ENCODE measurements around the gene AFMID. TPM values are rescaled to one million over a fixed set of nuclear protein-coding genes. Genes with fewer than 3 reads are reported as not detected.

AFMID gene
- polyA plus RNA-seq, 10 donors: 28.3 to 39.5 (median 32.1) TPM

- DNase-seq: peak in 2 of 3 donors; percentile 68 to 78
Observed at GRCh38 chr17:78176548-78177025, 10.6 kb upstream of the AFMID start.

DNA sequence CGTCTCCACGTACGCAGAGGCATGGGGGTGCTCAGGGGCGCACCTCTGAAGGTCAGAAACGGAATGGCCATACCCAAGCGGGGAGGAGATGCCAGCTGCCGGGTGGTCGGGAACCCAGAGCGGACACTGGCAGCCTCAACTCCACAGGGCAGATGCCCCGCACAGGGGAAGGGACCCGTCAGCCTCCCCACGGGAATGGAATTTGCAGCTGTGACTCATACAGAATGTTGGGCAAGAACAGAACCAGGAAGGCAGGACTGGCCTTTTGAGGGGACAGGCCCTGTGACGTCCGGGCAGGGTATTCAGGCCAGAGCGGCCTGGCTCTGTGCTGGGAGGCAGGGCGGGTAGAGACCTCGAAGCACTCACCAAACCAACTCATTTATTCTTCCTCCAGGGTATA is 7.8 kb upstream of the AFMID start:
- no peak for DNase-seq

GRCh38 chr17:78180083-78180482 is 7.1 kb upstream of the AFMID start:
- DNase-seq: no peak

- no peak for DNase-seq
Observed at GRCh38 chr17:78180508-78180907, 6.7 kb upstream of the AFMID start.

DNA sequence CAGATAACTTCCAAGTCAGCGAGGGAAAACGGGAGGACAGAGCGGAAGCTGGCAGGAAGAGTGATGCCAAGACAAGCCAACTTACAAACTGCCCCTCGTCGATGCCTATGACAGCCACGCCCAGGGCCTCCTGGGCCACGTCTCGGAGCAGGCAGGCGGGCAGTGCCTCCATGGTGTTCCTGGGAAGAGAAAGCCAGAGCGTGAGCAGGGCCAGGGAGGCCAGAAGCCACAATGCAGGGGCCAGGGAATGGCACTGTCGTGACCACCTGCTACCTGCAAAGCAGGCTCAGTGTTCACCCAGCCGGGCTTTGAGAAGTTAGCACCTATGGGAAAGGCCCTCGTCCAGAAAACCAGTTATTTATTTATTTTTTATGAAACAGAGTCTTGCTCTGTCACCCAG is 4.7 kb upstream of the AFMID start:
- DNase-seq: no peak

DNA sequence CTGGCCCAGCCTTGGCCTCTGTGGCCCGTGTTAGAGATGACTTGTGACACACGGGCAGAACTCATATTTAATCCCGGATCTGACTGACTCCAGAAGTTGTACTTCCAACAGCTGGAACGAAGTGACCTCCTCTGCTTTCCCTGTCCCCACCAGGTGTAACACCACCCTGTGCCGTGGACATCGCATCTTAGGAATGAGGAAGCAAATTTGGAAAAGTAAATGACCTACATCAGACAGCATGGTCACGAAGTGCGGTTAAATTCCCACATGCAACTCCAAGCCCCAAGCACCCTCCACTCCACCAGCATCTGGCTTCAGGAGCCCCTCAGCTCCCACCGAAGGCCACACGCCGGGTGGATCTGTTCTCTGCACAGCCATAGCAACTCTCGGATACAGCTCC is 3.2 kb upstream of the AFMID start:
- DNase-seq: no peak

DNA sequence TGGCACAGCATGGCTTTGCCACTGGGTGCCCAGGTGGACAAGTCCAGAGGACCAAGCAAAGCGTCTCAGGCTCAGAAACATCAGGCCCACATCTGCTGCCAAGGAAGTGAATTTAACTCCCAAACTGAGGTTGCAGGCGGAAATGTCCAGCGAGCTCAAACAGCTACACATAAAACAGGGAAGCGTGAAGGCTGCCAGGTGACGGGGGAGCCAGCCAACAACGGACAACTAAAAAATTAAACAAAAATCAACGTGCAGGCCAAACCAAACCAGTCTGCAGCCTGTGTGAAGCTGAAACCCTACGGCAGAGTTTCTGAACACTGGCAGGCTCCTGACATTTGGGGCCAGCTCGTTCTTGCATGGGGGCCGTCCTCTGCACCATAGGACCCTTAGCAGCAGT is 2.8 kb upstream of the AFMID start:
- DNase-seq: peak in 1 of 3 donors; percentile 72

DNA sequence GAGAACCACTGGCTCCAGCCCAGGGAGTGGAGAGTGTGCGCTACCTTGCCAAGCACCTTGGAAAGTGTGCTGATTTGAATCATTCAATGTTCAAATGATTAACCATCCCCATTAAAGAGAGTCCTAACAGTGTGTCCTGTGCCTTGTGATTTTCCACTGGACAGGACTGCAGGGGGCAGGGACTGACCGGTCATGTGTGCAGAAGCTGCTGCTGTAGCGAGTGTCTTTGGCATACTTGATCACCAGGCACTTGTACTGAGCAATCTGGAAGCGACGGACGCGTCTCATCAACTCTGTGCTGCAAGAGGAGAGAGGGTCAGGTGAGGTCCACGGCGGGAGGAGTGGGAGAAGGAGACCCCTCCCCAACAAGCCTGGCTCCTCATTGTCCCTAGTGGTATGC is 2.3 kb upstream of the AFMID start:
- peak in 1 of 3 donors; percentile 57 for DNase-seq

DNA sequence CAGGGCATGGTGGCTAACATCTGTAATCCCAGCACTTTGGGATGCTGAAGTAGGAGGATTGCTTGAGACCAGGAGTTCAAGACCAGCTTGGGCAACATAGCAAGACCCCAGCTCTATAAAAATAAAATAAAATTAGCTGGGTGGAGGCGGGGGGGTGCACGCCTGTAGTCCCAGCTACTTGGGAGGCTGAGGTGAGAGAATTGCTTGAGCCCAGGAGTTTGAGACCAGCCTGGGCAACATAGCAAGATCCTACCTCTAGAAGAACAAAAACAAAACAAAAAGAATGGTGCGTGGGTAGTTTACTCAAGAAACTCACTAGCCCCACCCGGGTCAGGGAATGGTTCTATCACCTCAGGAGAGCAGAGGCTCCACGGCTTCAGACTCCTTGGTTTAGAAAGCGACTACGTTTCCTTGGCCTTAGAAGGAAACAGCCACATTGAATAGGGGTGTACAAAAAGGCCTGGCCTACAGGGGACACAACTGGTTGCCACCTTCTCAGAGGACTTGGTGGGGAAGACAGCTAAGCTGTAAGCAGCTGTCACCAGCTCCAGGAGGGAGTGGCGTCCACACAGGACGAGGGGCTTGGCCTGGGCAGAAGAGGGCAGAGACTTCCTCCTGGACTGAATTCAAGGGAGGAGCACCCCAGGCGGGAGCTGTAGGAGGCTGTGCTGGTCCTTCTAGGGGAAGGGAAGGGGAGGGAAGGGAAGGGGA is 1.0 kb upstream of the AFMID start:
- DNase-seq: peak in 1 of 3 donors; percentile 64

DNA sequence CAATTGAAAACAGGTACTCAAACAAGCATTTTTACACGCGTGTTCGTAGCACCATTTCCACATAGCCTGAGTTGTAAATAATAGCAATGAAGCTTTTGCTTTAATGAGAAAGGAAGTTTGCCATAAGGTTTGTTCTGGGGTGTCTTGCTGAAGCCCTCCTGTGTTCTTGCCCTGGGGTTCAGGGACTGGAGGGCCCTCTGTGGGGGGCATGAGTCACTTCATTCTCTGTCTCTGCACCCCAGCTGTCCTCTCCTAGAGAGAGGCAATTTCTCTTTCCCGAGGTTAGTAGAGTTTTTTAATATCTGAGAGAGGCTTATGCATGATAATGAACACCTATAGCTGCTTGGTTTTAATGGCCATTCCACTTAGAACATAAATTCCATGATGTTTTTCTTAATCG is 9.6 kb downstream of the AFMID start:
- DNase-seq: no peak

- DNase-seq: no peak
Observed at GRCh38 chr17:78197147-78197832, 10.1 kb downstream of the AFMID start.

DNA sequence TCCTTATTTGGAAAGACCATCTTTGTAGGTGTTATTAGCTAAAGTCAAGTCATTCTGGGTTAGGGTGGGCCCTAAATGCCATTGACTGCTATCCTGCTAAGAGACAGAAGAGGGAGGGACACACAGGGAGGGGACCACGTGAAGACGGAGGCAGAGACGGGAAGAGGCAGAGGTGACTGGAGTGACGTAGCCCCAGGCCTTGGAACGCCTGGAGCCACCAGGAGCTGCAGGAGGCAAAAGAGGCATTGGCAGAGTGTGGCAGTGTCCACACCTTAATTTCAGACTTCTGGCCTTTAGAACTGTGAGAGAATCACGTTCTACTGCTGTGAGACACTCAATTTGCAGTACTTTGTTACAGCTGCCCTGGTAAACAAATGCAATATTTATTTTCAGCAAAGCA is 13.3 kb downstream of the AFMID start:
- no peak for DNase-seq

DNA sequence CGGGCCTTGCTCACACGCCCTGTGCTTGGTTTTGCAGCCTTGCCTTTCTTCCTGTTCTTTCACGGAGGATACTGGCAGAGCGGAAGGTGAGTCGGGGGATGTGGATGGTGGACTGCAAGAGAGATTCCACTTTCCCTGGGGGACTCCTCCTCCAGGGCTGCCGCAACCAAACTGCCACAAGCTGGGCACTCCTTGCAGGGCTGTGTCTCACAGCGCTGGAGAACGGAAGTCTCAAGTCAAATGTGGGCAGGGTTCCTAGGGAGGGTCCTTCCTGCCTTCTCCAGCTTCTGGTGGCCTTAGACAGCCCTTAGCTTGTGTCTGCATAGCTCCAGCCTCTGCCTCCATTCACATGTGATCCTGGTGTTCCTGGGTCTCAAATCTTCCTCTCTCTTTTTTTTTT is 15.5 kb downstream of the AFMID start:
- DNase-seq: no peak

DNA sequence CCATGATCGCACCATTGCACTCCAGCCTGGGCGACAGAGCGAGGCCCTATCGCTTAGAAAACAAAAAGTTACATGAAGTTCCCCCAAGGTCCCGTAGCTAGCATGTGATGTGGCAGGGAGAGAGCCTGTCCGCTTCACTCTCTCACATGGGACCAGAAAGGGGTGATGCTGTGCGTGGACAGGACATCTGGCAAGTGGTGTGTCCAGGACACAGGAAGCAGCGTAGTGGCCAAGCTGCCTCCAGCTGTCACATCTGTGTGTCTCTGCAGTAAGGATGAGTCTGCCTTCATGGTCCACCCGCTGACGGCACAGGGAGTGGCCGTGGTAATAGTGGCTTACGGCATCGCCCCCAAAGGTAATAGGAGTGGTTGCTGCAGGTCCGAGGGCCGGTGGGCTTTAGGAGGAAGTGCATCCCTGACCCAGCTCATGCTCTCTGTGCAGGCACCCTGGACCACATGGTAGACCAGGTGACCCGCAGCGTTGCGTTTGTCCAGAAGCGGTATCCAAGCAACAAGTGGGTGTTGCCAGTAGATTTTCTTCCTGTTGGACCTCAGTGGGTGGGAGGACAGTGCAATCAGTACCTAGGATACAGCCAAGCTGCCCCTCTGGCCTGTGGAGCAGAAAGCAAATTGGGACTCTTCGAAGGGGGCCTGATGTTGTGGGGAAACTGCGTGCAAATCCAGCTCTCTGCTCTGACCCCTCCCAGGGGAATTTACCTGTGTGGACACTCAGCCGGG is 17.4 kb downstream of the AFMID start:
- DNase-seq: no peak

DNA sequence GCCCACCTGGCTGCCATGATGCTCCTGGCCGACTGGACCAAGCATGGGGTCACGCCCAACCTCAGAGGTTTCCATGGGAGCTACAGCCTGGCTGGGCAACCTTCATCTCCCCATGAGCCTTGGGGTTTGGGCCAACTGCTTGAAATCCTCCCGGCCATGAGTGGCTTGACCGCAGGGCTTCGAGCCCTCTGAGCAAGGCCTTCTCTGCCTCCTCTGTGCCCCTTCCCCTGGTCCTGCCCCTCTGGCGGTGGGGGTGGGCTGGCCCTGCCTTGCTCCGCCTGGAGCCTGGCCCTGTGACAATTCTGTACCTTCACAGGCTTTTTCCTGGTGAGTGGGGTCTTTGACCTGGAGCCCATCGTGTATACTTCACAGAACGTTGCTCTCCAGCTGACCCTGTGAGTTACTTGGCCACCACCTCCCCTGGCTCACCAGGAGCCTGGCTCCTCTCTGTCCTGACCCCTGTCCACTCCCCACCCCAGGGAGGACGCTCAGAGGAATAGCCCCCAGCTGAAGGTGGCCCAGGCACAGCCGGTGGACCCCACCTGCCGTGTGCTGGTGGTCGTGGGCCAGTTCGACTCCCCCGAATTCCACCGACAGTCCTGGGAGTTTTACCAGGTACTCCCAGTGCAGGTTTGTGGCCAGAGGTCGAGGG is 18.1 kb downstream of the AFMID start:
- DNase-seq: no peak

GRCh38 chr17:78206298-78206697 is 19.1 kb downstream of the AFMID start:
- no peak for DNase-seq

GRCh38 chr17:78208486-78208885 is 21.3 kb downstream of the AFMID start:
- no peak for DNase-seq

- no peak for DNase-seq
Observed at GRCh38 chr17:78210111-78210510, 22.9 kb downstream of the AFMID start.

DNA sequence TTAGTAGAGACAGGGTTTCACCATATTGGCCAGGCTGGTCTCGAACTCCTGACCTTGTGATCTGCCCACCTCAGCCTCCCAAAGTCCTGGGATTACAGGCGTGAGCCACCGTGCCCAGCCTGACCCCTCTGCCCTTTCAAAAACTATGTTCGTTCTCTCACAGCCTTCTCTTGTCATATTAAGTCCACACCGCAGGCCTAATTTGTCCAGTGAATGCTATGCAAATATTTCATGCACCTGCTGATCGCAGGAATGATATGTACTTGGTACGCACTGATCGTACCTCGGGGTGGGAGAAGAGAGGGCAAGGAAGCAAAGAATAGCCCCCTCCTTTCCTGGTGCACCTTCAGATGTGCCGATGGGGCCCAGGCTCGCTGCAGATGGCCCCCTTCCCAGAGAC is 23.9 kb downstream of the AFMID start:
- DNase-seq: no peak

- peak; percentile 86 to 92 (median 87) for DNase-seq
Observed at GRCh38 chr17:78214016-78214705, 27.0 kb downstream of the AFMID start, which contains the start of gene BIRC5. BIRC5 (plus strand) TSS chr17:78214253; CDS start chr17:78214317, 64 bp downstream.

- no peak for DNase-seq
Observed at GRCh38 chr17:78214706-78215061, 27.5 kb downstream of the AFMID start.

Measured in muscle of back (tissue), 11 donors.